Activated CD8-positive, alpha-beta memory T cell treated with anti-CD3 and anti-CD28 coated beads for 48 hours (primary cell): ENCODE measurements around the gene RANBP9.

Source experiments
- DNase-seq, 3 experiments: peaks; one replicate each; pipeline ENCODE4 v3.0.0-alpha.2; 2020; ENCODE audit warnings: low read depth in 2 of 3, low spot score in 2 of 3

Gene RANBP9

DNA sequence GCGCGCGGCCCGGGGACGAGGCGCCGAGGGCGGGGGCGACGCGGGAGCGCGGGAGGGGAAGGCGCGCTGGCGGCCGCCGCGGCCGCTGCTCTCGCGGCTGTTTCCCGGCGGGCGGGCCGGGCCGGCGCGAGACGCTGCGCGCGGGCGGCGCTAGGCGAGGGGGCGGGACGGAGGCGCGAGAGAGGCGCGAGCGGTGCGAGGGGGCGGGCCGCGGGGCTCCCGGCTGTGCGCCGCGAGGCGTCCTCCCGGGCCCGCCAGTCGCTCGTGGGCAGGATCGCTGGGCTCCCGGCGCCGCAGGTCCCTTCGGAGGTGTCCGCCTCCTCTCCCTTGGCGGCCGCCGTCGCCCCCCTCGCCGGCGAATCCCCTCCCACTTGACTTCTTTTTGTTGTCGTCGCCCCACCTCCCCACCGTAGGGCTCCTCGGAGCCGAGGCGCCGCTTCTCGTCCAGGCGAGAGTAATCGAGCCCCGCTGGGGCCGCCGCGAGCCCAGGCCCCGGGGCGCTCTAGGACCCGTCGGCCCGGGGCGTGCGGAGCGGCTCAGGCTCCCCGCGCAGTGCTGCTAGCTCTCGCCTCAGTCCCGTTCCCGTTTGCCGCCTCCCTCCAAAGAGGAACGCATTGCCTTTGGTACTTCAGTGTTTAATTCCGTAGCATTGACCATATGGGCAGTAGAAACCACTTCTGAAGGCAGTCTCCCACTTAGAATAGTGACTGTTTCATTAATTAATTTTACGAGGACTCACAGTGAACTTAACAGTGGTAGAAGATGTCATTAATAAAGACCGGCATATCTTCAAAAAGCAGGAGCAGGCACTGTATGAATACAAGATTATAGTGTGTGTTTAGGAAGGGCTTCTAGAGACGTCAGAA, at the start of gene RANBP9:
TSS of gene RANBP9 (minus strand) at position 103 of the 866 bp plus-strand sequence. CDS start 330 bp downstream, outside the sequence.
- DNase-seq = peak; percentile 58 to 81 (median 67)

DNA sequence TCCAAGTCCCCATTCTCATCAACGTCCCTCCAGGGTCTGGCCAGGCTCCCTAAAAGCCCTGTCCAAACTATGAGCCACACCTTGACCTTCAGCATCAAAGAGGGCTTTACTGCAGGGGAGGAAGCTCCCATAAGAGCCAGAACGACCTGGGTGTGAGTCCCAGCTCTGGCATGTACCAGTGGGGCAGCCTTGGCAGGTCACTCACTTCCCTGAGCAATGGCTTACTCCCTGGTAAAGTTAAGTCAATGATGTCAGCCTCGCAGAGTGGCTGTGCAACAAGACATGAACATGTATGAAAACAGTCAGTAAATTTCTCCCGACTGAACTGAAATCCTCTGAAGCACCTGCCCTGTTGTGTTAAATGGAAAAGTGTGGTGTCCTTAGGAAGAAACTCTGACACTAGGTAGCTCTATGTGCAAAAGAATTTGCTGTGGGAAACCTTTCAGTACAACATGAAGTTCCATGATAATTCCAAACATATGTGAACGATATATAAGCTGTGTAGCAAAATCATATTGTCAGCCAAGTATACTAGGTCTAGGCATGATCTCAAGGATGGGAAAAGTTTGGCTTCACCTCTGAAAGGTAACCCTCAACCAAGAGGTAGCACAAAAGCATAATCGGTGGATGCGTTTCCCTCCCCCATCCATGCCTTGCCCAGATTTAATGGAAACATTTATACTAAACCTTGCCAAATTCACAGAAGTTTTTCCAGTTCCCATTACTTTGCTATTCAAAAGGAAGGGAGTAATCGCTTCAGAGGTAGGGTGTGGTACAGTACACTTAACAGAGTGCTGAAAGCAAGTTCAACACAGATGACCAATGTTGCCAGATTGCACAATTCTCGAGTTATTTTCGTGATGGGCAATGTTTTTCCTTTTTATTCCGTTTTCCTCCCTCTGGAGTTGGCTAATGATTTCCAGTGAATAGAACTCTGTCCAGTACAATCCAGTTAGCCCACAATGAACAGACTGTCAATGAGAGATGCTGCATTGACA, 49.0 kb upstream of the RANBP9 start:
- no peak for DNase-seq

DNA sequence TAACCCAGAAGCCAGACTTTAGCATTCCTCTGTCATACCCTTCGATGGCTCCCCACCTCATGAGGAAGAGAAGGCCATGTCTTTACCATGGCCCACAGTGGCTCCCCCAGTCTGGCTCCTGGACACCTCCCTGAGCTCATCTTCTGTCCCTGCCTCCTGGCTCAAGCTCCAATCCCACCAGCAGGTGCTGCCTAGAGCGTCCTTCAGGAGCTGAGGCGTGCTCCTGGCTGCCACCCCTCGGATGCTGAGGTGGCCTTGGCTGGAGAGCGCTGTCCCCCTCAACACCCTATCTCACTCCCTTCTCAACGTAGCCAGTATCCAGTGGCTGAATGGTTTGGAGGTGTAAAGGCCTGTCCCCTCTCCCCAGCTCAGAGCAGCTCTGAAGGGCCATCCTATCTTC, 47.4 kb upstream of the RANBP9 start:
- no peak for DNase-seq

DNA sequence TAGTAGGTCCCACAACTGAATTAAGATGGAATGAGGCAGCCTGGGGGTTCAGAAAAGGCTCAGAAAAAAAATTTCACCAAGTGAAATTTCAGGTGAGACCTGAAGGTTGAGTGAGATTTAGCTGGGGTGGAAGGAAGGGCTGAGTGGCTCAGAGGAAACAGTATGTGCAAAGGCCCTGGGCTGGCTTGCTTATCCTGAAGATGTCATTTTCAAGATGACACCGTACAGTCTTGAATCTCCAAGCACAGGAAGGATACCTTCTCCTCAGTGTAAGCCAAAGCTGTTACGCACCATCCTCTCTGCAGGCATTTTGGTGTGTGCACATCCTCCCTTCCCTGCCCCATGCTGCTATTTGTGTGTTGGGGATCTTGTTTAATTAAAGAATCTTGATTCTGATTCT, 43.0 kb upstream of the RANBP9 start:
- DNase-seq = no peak

DNA sequence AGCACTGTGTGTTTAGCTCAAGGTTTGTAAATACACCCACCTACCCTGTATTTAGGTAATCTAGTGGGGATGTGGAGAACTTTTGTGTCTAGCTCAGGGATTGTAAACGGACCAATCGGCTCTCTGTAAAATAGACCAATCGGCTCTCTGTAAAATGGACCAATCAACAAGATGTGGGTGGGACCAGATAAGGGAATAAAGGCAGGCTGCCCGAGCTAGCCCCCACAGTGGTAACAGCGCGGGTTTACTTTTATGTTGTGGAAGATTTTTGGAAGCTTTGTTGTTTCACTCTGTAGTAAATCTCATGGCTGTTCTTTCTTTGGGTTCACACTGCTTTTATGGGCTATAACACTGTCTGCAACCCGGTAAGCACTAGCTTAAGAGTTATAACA, 32.1 kb upstream of the RANBP9 start:
- DNase-seq = no peak

DNA sequence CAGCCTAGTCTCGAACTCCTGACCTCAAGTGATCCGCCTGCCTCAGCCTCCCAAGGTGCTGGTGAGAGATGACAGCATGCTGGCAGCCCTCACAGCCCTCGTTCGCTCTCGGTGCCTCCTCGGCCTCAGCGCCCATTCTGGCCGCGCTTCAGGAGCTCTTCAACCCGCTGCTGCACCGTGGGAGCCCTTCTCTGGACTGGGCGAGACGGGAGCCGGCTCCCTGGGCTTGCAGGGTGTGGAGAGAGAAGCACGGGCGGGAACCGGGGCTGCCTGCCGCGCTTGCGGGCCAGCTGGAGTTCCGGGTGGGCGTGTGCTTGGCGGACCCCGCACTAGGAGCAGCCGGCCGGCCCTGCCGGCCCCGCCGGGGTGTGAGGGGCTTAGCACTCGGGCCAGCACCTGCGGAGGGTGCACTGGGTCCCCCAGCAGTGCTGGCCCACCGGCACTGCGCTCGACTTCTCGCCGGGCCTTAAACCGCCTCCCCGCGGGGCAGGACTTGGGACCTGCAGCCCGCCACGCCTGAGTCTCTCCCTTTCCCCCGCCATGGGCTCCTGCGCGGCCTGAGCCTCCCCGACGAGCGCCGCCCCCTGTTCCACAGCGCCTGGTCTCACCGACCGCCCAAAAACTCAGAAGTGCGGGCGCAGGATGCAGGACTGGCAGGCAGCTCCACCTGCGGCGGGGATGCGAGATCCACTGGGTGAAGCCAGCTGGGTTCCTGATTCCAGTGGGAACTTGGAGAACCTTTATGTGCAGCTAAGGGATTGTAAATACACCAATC, 31.5 kb upstream of the RANBP9 start:
- DNase-seq = no peak

DNA sequence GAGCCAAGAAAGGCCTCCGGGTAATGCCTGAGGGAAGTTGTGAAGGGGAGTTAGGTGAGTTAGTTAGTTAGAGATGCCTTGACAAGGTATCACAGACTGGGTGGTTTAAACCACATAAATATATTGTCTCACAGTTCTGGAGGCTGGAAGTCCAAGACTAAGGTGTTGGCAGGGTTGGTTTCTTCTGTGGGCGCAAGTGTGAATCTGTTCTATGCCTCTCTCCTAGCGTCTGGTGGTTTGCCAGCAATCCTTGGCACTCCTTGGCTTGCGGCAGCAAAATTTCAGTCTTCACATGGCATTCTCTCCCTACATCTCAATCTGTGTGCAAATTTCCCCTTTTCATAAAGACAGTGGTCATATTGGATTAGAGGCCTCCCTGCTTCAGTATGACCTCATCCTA, 29.7 kb upstream of the RANBP9 start:
- no peak for DNase-seq

DNA sequence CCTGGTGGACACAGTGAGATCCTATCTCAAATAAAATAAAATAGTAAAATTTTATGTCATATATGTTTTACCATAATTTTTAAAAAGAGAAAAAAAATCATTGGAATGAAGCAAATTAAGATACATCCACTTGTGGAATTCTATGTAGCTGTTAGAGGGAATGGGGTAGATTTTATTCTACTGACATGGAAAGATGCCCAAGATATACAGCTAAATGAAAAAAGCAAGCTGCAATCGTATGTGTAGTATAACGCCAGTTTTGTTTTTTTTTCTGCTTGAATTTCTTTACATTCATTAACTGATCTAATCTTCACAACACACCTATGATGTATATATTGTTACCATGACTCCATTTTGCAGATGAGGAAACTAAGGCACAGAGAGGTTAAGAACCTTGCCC, 23.4 kb upstream of the RANBP9 start:
- no peak for DNase-seq

DNA sequence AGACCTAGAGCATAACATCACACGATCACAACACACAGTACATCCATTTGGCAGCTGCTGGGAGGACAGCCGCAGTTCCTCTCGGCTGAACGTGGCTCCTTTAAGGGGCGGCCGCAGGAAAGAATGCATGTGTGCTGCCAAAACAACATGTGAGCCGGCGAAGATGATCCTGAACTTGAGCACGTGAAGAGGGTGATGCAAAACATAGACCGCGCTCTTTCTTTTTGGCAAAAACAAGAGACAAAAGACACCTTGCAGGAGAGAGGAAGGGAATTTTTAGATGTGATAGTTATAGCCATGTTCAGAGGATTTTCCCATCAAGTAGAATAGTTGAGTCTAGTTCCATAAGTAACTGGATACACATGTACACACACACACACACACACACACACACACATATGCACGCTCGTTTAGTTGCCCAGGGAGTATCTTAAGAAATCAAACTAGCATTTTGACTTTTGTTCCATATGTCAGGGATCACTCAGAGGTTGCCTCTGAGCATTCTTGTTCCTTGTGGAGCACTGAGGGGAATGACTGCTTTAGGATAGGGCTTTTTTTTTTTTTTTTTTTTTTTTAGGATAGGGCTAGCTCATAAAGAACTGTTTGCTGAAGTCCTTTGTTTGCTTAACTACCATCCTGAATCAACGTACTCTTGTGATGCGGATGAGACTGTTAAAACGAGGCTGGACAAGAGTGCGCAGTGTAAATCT, 21.7 kb upstream of the RANBP9 start:
- DNase-seq = no peak

DNA sequence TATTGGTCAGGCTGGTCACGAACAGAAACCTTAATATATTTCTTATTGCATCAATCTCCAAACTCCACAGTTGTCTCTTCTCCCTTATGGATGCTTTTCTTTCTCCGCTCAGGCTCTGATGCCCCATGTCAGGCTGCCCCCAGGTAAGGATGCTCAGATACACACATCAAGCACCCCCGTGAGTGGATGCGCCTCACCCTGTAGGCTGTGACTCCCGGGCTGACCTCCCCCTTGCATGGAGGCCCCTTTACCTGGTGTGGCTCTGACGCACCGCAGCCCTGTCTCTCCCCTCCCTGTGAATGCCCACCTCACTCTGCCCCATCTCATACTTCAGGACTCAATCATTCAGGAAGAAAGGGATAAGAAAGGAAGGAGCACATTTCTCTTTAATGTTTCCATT, 19.1 kb upstream of the RANBP9 start:
- no peak for DNase-seq

DNA sequence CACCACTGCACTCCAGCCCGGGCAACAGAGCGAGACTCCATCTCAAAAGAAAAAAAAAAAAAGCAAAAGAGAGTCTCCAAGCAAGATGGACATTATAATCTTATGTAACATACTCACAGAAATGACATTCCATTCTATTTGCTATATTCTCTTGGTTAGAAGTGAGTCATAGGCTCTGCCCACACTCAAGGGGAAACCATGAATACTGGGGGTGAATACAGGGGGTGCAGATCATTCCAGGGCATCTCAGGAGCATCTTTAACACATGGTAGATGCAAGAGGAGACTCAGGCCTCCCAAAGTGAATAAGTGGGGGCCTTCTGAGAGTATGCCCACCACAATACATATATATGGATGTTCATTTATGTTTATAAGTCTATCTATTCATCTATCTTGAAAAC, 18.3 kb upstream of the RANBP9 start:
- no peak for DNase-seq

DNA sequence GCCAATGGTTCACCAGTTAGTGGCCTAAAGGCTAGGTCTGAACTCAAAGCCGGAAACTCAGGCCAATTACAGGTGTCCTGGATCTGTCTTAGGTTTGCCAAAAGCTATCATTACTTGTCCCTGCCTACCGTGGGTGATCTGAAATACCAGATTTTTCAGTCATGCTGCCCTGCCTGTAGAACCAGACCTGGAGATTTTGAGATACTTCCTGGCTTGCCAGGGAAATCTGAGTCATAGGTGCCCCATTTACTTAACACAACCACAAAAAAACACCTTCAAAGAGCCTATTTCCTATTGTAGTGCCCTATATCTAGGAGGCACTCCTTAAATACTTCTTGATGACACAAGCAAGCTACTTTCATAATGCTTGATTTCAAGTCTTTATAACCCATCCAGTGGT, 13.9 kb upstream of the RANBP9 start:
- DNase-seq = no peak

DNA sequence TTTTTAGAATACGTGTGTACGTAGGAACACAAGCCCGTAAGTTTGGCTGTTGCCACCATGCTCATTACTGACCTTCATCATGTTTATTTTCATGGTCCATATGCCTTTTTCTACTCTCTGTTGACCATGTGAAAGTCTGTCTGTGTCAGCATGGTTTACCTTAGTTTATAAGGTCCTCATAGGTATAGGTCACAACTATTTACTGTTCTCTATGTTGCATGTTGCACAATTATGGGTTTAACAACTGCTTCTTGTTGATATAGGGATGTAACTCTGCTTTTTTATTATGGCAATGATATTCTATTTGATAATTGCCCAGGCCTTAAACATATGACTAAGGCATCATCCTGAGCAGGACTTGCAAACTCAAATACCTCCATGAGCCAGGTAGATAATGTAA, 13.4 kb upstream of the RANBP9 start:
- DNase-seq = no peak

DNA sequence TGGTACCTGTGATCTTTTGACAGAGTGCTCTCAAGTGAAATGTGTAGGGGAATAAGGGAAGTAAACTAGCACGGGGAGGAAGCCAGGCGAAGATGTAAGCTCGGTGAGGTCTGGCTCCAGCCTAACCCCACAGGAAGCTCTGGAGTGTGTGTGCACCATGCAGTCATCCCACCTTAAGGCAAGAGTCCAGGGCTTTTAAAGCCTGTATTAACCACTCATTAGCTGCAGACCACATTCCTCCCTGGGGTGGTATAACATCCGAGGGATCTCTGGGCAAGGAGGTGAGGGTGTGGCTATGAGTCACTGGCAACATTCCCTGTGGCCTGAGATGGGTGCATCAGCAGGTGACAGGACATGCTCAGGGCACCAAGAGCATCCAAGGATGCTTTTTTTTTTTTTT, 12.5 kb upstream of the RANBP9 start:
- no peak for DNase-seq

DNA sequence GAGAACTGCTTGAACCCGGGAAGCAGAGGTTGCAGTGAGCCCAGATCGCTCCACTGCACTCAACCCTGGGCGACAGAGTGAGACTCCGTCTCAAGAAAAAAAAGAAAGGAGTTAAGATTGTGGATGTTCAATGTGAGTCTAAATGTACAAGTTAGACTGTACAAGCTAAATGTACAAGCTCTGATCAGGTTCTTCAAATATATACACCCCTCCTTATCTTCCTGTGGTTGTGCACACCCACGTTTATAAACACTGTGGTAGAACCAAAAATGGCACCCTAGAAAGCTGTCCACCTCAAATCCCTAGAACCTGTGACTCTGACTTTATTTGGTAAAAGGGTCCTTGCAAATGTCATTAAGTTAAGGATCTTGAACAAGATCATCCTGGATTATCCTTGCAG, 11.2 kb upstream of the RANBP9 start:
- DNase-seq = no peak

DNA sequence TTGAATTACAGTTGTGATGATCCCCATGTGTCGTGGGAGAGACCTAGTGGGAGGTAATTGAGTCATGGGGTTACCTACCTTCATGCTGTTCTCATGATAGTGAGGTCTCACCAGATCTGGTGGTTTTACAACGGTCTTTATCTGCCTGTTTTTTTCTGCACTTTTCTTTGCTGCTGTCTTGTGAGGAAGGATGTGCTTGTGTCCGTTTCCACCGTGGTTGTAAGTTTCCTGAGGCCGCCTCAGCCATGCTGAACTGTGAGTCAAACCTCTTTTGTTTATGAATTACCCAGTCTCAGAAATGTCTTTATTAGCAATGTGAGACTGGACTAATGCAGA, 6.5 kb upstream of the RANBP9 start:
- DNase-seq = no peak

DNA sequence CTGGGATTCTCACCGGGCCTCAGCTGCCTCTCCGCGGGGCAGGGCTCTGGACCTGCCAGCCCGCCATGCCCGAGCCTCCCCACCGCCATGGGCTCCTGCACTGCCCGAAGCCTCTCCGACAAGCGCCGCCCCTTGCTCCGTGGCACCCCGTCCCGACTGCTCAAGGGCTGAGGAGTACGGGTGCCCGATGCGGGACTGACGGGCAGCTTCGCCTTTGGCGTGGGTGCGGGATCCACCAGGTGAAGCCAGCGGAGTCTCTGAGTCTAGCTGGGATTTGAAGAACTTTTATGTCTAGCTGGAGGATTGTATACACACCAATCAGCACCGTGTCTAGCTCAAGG, 5.3 kb upstream of the RANBP9 start:
- no peak for DNase-seq

DNA sequence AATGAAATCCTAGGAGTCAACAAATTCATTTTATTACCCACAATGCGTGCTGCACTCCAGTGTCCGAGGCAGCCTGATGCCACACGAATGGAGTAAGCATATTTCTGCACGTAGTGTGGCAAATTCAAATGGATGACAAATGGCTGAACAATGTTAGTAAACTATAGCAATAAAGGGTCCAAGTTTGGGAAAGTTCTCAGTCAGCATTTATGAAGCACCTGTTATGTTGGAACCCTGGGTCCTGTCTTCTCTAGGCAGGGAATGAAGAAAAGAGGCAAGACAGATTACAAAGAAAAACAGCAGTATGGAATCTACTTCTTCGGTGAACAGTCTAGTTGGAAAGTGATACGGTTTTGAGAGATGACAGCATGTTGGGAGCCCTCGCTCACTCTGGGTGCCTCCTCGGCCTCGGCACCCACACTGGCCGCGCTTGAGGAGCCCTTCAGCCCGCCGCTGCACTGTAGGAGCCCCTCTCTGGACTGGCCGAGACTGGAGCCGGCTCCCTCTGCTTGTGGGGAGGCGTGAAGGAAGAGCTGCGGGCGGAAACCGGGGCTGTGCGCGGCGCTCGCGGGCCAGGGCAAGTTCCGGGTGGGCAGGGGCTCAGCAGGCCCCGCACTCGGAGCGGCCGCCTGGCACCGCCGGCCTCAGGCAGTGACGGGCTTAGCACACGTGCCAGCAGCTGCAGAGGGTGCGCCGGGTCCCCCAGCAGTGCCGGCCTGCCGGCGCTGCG, 4.8 kb upstream of the RANBP9 start:
- no peak for DNase-seq

DNA sequence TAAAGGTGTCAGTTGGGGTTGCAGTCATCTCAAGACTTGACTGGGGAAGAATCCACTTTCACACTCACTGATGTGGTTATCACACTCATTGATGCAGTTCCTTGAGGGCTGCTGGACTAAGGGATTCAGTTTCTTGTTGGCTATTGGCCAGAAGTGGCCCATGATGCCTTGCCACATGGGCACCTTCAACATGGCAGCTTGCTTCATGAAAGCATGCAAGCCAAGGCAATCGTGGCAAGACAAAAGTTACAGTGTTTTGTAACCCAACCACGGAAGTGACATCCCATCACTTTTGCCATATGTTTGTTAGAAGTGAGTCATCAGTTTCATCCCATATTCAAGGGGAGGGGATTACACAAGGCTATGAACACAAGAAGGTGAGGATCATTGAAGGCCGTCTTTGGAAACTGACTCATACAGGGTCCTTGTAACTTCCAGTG, 3.8 kb upstream of the RANBP9 start:
- peak in 1 of 3 experiments; percentile 19 for DNase-seq

DNA sequence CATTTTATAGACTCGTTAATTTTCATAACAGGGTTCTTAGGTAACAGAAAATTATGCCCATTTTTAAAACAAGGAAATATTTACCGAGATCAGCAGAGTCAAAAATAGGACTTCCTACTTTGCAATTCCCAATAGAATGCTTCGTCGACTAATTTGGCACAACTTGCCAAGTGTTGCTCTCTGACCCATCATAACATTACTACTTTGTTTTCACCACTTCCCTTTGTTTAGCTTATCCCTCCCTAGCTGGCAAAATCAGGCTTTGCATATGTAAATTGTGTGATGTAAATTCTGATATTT, 914 bp upstream of the RANBP9 start:
- DNase-seq = no peak
